ENCODE results near the gene LPP.

LPP gene

GRCh38 chr3:188510366-188510765 is 356.4 kb downstream of the LPP start:
- H3K9me2 ChIP-seq (replicated peaks; ENCODE audit: insufficient read depth, low read length) = no peaks in the 10 kb centered on the region
- H3K9me3 ChIP-seq (replicated peaks; ENCODE audit: insufficient read depth, low read length) = no peaks in the 10 kb centered on the region
- H3K27ac ChIP-seq (ENCODE audit: low read length) = no peak overlapping the region
- H3F3A ChIP-seq (ENCODE audit: insufficient read depth, low read length) = no peaks in the 10 kb centered on the region
- no peak overlapping the region for H3K4me3 ChIP-seq (ENCODE audit: low read length)
- no peak overlapping the region for H3K9ac ChIP-seq (ENCODE audit: low read length)
- H3K27me3 ChIP-seq (replicated peaks; ENCODE audit: insufficient read depth, low read length) = no peaks in the 10 kb centered on the region
- TF ChIP-seq EZH2phosphoT487 (IDR thresholded peaks at IDR 0.05; ENCODE audit: low read length) = no peak
- no peak for TF ChIP-seq EZH2 (optimal IDR thresholded peaks at IDR 0.05; ENCODE audit: low read depth, low read length)
- no peak for TF ChIP-seq CTCF (IDR thresholded peaks at IDR 0.05; ENCODE audit: low read length)
- DNase-seq = no peak
- no peaks in the 10 kb centered on the region for H3K4me1 ChIP-seq (ENCODE audit: low read length)
- H3K4me2 ChIP-seq (ENCODE audit: low read depth, low read length) = no peak overlapping the region
- no peaks in the 10 kb centered on the region for H3K36me3 ChIP-seq (replicated peaks; ENCODE audit: insufficient read depth, low read length)
- H2AFZ ChIP-seq (ENCODE audit: low read length) = no peak overlapping the region
- no peaks in the 10 kb centered on the region for H4K20me1 ChIP-seq (ENCODE audit: insufficient read depth, low read length)
- no peaks in the 10 kb centered on the region for H3K79me2 ChIP-seq (ENCODE audit: low read length)

- Histone ChIP-seq H2AFZ (ENCODE audit: low read length) (no peak overlapping the region), H3K9me3 (replicated peaks; ENCODE audit: insufficient read depth, low read length) (no peaks in the 10 kb centered on the region), H3K27ac (ENCODE audit: low read length) (no peak overlapping the region), H3K36me3 (replicated peaks; ENCODE audit: insufficient read depth, low read length) (no peaks in the 10 kb centered on the region), H3K4me1 (ENCODE audit: low read length) (no peaks in the 10 kb centered on the region), H3F3A (ENCODE audit: insufficient read depth, low read length) (no peaks in the 10 kb centered on the region), H3K4me2 (ENCODE audit: low read depth, low read length) (no peak overlapping the region), H3K79me2 (ENCODE audit: low read length) (no peaks in the 10 kb centered on the region), H4K20me1 (ENCODE audit: insufficient read depth, low read length) (no peaks in the 10 kb centered on the region), H3K27me3 (replicated peaks; ENCODE audit: insufficient read depth, low read length) (no peaks in the 10 kb centered on the region), H3K9me2 (replicated peaks; ENCODE audit: insufficient read depth, low read length) (no peaks in the 10 kb centered on the region), H3K9ac (ENCODE audit: low read length) (no peak overlapping the region), H3K4me3 (ENCODE audit: low read length) (no peak overlapping the region)
- DNase-seq = no peak
- TF ChIP-seq CTCF (IDR thresholded peaks at IDR 0.05; ENCODE audit: low read length) = no peak
- TF ChIP-seq EZH2phosphoT487 (IDR thresholded peaks at IDR 0.05; ENCODE audit: low read length) = no peak
- no peak for TF ChIP-seq EZH2 (optimal IDR thresholded peaks at IDR 0.05; ENCODE audit: low read depth, low read length)
Measured at GRCh38 chr3:188513662-188514328, 359.8 kb downstream of the LPP start.

GRCh38 chr3:188516515-188516914 is 362.6 kb downstream of the LPP start:
- Histone ChIP-seq H3K27ac (ENCODE audit: low read length) (no peak overlapping the region), H3K79me2 (ENCODE audit: low read length) (no peaks in the 10 kb centered on the region), H3K36me3 (replicated peaks; ENCODE audit: insufficient read depth, low read length) (no peaks in the 10 kb centered on the region), H3F3A (ENCODE audit: insufficient read depth, low read length) (no peaks in the 10 kb centered on the region), H3K9me2 (replicated peaks; ENCODE audit: insufficient read depth, low read length) (no peaks in the 10 kb centered on the region), H2AFZ (ENCODE audit: low read length) (no peak overlapping the region), H3K4me2 (ENCODE audit: low read depth, low read length) (no peak overlapping the region), H3K4me1 (ENCODE audit: low read length) (no peaks in the 10 kb centered on the region), H4K20me1 (ENCODE audit: insufficient read depth, low read length) (no peaks in the 10 kb centered on the region), H3K4me3 (ENCODE audit: low read length) (no peak overlapping the region), H3K9me3 (replicated peaks; ENCODE audit: insufficient read depth, low read length) (no peaks in the 10 kb centered on the region), H3K27me3 (replicated peaks; ENCODE audit: insufficient read depth, low read length) (no peaks in the 10 kb centered on the region), H3K9ac (ENCODE audit: low read length) (no peak overlapping the region)
- no peak for TF ChIP-seq EZH2phosphoT487 (IDR thresholded peaks at IDR 0.05; ENCODE audit: low read length)
- no peak for TF ChIP-seq CTCF (IDR thresholded peaks at IDR 0.05; ENCODE audit: low read length)
- no peak for TF ChIP-seq EZH2 (optimal IDR thresholded peaks at IDR 0.05; ENCODE audit: low read depth, low read length)
- no peak for DNase-seq

Data from MM.1S (cell line).